LNCaP clone FGC (cell line): Measurements from ENCODE around the gene ITGA5.
"Not testable (repeated sequence)": the region's sequence is repeated elsewhere in the genome, so short reads cannot be mapped to it uniquely, and the experiment has no call there.

Experiments
- DNase-seq: peaks from one replicate; pipeline ENCODE4 v3.0.0-alpha.2; 2011; ENCODE audit warnings: low read depth
- H3K4me3 ChIP-seq: 2 replicates; pipeline ENCODE4 v1.5.1; 2011; ENCODE audit warnings: mild to moderate bottlenecking, low read depth, low read length, control low read depth
- CTCF ChIP-seq: IDR thresholded peaks from 2 replicates; pipeline ENCODE4 v1.5.1; 2012; ENCODE audit warnings: mild to moderate bottlenecking; ENCODE audit not compliant: control insufficient read depth, insufficient read depth; ENCODE audit errors: extremely low read depth

ITGA5 gene

GRCh38 chr12:54356951-54357356 lies 62.1 kb downstream of the ITGA5 start:
- TF ChIP-seq CTCF, result no peak
- no peak overlapping the region for H3K4me3 ChIP-seq
- DNase-seq, result no peak

- no peak for TF ChIP-seq CTCF
- no peak overlapping the region for H3K4me3 ChIP-seq
- no peak for DNase-seq
These were observed 62.8 kb downstream of the ITGA5 start for GRCh38 chr12:54356228-54356627.

- TF ChIP-seq CTCF, result no peak
- H3K4me3 ChIP-seq, result no peak overlapping the region
- no peak for DNase-seq
These were observed 63.8 kb downstream of the ITGA5 start for GRCh38 chr12:54355104-54355815.

- DNase-seq, H3K4me3 ChIP-seq: not testable (repeated sequence)
These were observed 64.8 kb downstream of the ITGA5 start for GRCh38 chr12:54354271-54354670.

GRCh38 chr12:54352891-54353874 lies 65.9 kb downstream of the ITGA5 start:
- H3K4me3 ChIP-seq, result no peak overlapping the region
- TF ChIP-seq CTCF, result no peak
- no peak for DNase-seq

- TF ChIP-seq CTCF, result no peak
These were observed 67.0 kb downstream of the ITGA5 start for GRCh38 chr12:54352022-54352531.

GRCh38 chr12:54351341-54351740 lies 67.7 kb downstream of the ITGA5 start:
- TF ChIP-seq CTCF, result no peak
- DNase-seq, result no peak
- no peak overlapping the region for H3K4me3 ChIP-seq

More at GRCh38 chr12:54352022-54352531, 67.0 kb downstream of the ITGA5 start:
- no peak for DNase-seq
- H3K4me3 ChIP-seq, result no peak overlapping the region
